IMR-90 (cell line): ENCODE data around the gene FAM180A. TPM values are rescaled to one million over a fixed set of nuclear protein-coding genes. Genes with fewer than 3 reads are reported as not detected.

Experiments used
- ATAC-seq: fragments of 200-7000 bp; cut with Tn5 transposase; 2 replicates; pipeline ENCODE4 v1.9.1; 2020; ENCODE audit warnings: low read depth, mild to moderate bottlenecking, moderate library complexity
- BruUV-seq: library from RNA; stranded (reverse); fragments of 400-500 nt; replicated peaks from 2 replicates; lab custom pipeline; 2021; lab: Mats Ljungman, UMichigan
- CTCF ChIA-PET: fragments of 300-600 bp; formaldehyde crosslinking; extraction: SDS; loops from one replicate; lab custom pipeline; 2021; ENCODE audit warnings: antibody characterized with exemption; lab: Yijun Ruan, JAX
- POLR2A ChIA-PET: fragments of 300-600 bp; sonication (Branson Sonifier 250); formaldehyde crosslinking; loops from one replicate; lab custom pipeline; 2022; ENCODE audit warnings: antibody characterized with exemption; ENCODE audit not compliant: unreplicated experiment; lab: Charles Lee
- DNase-seq: peaks from one replicate; pipeline ENCODE4 v3.0.0; 2013
- H2AFZ ChIP-seq: replicated peaks from 2 replicates; pipeline ENCODE3; 2013; ENCODE audit warnings: low read length, mild to moderate bottlenecking; ENCODE audit not compliant: poor library complexity
- H2AK5ac ChIP-seq: 2 replicates; pipeline ENCODE4 v1.6.1; 2013; ENCODE audit warnings: low read depth, low read length, inconsistent platforms
- H2AK9ac ChIP-seq: replicated peaks from 2 replicates; pipeline ENCODE3; 2013; ENCODE audit warnings: mild to moderate bottlenecking, low read depth, low read length, moderate library complexity; ENCODE audit not compliant: poor library complexity
- H2BK120ac ChIP-seq: 2 replicates; pipeline ENCODE4 v1.6.1; 2013; ENCODE audit warnings: low read depth, low read length, inconsistent platforms
- H2BK15ac ChIP-seq: 3 replicates; pipeline ENCODE4 v1.6.1; 2013; ENCODE audit warnings: low read depth, low read length, inconsistent platforms
- H2BK20ac ChIP-seq: 2 replicates; pipeline ENCODE4 v1.6.1; 2013; ENCODE audit warnings: low read depth, mild to moderate bottlenecking, inconsistent platforms, low read length, moderate library complexity
- H2BK5ac ChIP-seq: 2 replicates; pipeline ENCODE4 v1.6.1; 2013; ENCODE audit warnings: mild to moderate bottlenecking, low read depth, low read length, inconsistent platforms; ENCODE audit not compliant: poor library complexity, severe bottlenecking
- H3K14ac ChIP-seq: replicated peaks from 2 replicates; pipeline ENCODE4 v1.6.1; 2013; ENCODE audit warnings: low read depth, low read length, inconsistent platforms
- H3K18ac ChIP-seq: 2 replicates; pipeline ENCODE4 v1.6.1; 2013; ENCODE audit warnings: low read depth, low read length, control low read depth
- H3K23ac ChIP-seq: 2 replicates; pipeline ENCODE4 v1.6.1; 2013; ENCODE audit warnings: low read depth, low read length, inconsistent platforms
- H3K27ac ChIP-seq: 2 replicates; pipeline ENCODE4 v1.5.1; 2013; ENCODE audit warnings: mild to moderate bottlenecking, control low read depth, low read length; ENCODE audit not compliant: insufficient read depth
- H3K27me3 ChIP-seq: 2 replicates; pipeline ENCODE4 v1.6.1; 2013; ENCODE audit warnings: low read length; ENCODE audit not compliant: control insufficient read depth, insufficient read depth
- H3K36me3 ChIP-seq: 2 replicates; pipeline ENCODE4 v1.6.1; 2013; ENCODE audit warnings: low read length, mixed read lengths; ENCODE audit not compliant: control insufficient read depth, insufficient read depth
- H3K4ac ChIP-seq: 2 replicates; pipeline ENCODE4 v1.6.1; 2013; ENCODE audit warnings: low read depth, low read length, inconsistent platforms
- H3K4me1 ChIP-seq: 2 replicates; pipeline ENCODE4 v1.6.1; 2013; ENCODE audit warnings: low read length, mixed read lengths; ENCODE audit not compliant: control insufficient read depth, insufficient read depth
- H3K4me2 ChIP-seq: 2 replicates; pipeline ENCODE4 v1.6.1; 2013; ENCODE audit warnings: low read depth, mild to moderate bottlenecking, control low read depth, low read length, moderate library complexity
- H3K4me3 ChIP-seq: 2 replicates; pipeline ENCODE4 v1.5.1; 2013; ENCODE audit warnings: low read depth, mild to moderate bottlenecking, control low read depth, low read length, moderate library complexity; ENCODE audit not compliant: insufficient read depth
- H3K56ac ChIP-seq: 2 replicates; pipeline ENCODE4 v1.6.1; 2013; ENCODE audit warnings: low read length, inconsistent platforms; ENCODE audit not compliant: insufficient read depth; ENCODE audit errors: extremely low read depth
- H3K79me1 ChIP-seq, 2 experiments: 2 replicates each; pipeline ENCODE4 v1.6.1; 2013; ENCODE audit warnings: low read length in 2 of 2, inconsistent platforms in 1 of 2, low read depth in 1 of 2
- H3K9ac ChIP-seq: 2 replicates; pipeline ENCODE4 v1.6.1; 2013; ENCODE audit warnings: low read depth, low read length, control low read depth
- H3K9me1 ChIP-seq: 2 replicates; pipeline ENCODE4 v1.6.1; 2013; ENCODE audit warnings: low read length, inconsistent platforms; ENCODE audit not compliant: insufficient read depth
- H3K9me3 ChIP-seq: 2 replicates; pipeline ENCODE4 v1.6.1; 2013; ENCODE audit warnings: low read length; ENCODE audit not compliant: control insufficient read depth, insufficient read depth
- H4K20me1 ChIP-seq: 2 replicates; pipeline ENCODE4 v1.6.1; 2013; ENCODE audit warnings: low read length, inconsistent platforms; ENCODE audit not compliant: insufficient read depth
- H4K5ac ChIP-seq: 2 replicates; pipeline ENCODE4 v1.6.1; 2013; ENCODE audit warnings: mild to moderate bottlenecking, low read depth, low read length, control low read depth
- H4K8ac ChIP-seq, 2 experiments: 2 replicates each; pipeline ENCODE4 v1.6.1; 2013; ENCODE audit warnings: low read depth in 2 of 2, low read length in 2 of 2, control low read depth in 1 of 2, inconsistent platforms in 1 of 2
- H4K91ac ChIP-seq: 2 replicates; pipeline ENCODE4 v1.6.1; 2013; ENCODE audit warnings: low read depth, low read length, inconsistent platforms; ENCODE audit not compliant: insufficient read depth
- BHLHE40 ChIP-seq: fragments of 150-350 bp; IDR thresholded peaks from 2 replicates; pipeline ENCODE4 v1.6.1; 2016; ENCODE audit warnings: mild to moderate bottlenecking, low read depth, low read length
- FOS ChIP-seq: fragments of 150-350 bp; IDR thresholded peaks from 2 replicates; pipeline ENCODE4 v1.6.1; 2016; ENCODE audit warnings: low read depth, low read length
- MAFK ChIP-seq: IDR thresholded peaks from 2 replicates; pipeline ENCODE4 v1.6.1; 2012; ENCODE audit warnings: low read depth, low read length, improper control_type of control experiment
- MAZ ChIP-seq: IDR thresholded peaks from 2 replicates; pipeline ENCODE4 v1.6.1; 2012; ENCODE audit warnings: low read depth, mild to moderate bottlenecking, low read length, improper control_type of control experiment, moderate library complexity, borderline replicate concordance
- NFE2L2 ChIP-seq: fragments of 150-350 bp; IDR thresholded peaks from 2 replicates; pipeline ENCODE4 v1.6.1; 2016; ENCODE audit warnings: low read depth, mild to moderate bottlenecking, low read length
- POLR2A ChIP-seq: IDR thresholded peaks from 2 replicates; pipeline ENCODE4 v1.6.1; 2012; ENCODE audit warnings: mild to moderate bottlenecking, low read depth, low read length
- RAD21 ChIP-seq: IDR thresholded peaks from 2 replicates; pipeline ENCODE4 v1.6.1; 2012; ENCODE audit warnings: low read length, improper control_type of control experiment
- RCOR1 ChIP-seq: IDR thresholded peaks from 2 replicates; pipeline ENCODE4 v1.6.1; 2012; ENCODE audit warnings: mild to moderate bottlenecking, low read length, improper control_type of control experiment; ENCODE audit not compliant: insufficient replicate concordance
- RFX5 ChIP-seq: IDR thresholded peaks from 2 replicates; pipeline ENCODE4 v1.8.0; 2012; ENCODE audit warnings: low read depth, mild to moderate bottlenecking, low read length, moderate library complexity
- SMC3 ChIP-seq: fragments of 150-350 bp; IDR thresholded peaks from 2 replicates; pipeline ENCODE4 v1.6.1; 2016; ENCODE audit warnings: low read depth, mild to moderate bottlenecking, antibody characterized with exemption, low read length, moderate library complexity
- WGBS, 2 experiments: methylation state at CpG; one replicate each; pipeline versions ENCODE4 v1.1.5 to v1.1.7; 2013; ENCODE audit warnings: missing lambda C conversion rate in 2 of 2; ENCODE audit not compliant: insufficient read length in 1 of 2; ENCODE audit errors: extremely low coverage in 2 of 2; 5-methylcytosine and 5-hydroxymethylcytosine counted together
- dilution Hi-C: fragments of 300-500 bp; cut with HindIII; formaldehyde crosslinking; loops from one replicate; pipeline ENCODE4 v1.14.3; 2018; ENCODE audit warnings: low sequenced_read_pairs; ENCODE audit not compliant: unreplicated experiment
- in situ Hi-C: fragments of 300-500 bp; cut with MboI; formaldehyde crosslinking; loops from 3 replicates; pipeline ENCODE4 v1.14.3; 2019; ENCODE audit warnings: low sequenced_read_pairs, inconsistent platforms, mixed read lengths
- intact Hi-C: fragments of 100-400 bp; cut with micrococcal nuclease; formaldehyde crosslinking; loops from 2 replicates; pipeline ENCODE4 v1.10.0; 2022
- polyA plus RNA-seq, 3 experiments: library from polyadenylated mRNA; depleted of rRNA; stranded (reverse); fragments of >200 nt; gene quantifications; 2 replicates each; pipeline ENCODE4 v1.2.3, GENCODE V29; 2012; ENCODE audit warnings: low replicate concordance in 1 of 3
- total RNA-seq: library from RNA; depleted of rRNA; stranded (reverse); fragments of >200 nt; gene quantifications from 2 replicates; pipeline ENCODE4 v1.2.3, GENCODE V29; 2012
- TF ChIP-seq, protein P1 (sequence below): conservative IDR thresholded peaks from 2 replicates; pipeline ENCODE4 v1.5.1; 2012; ENCODE audit warnings: mild to moderate bottlenecking, low read depth, low read length, improper control_type of control experiment
- TF ChIP-seq, protein P2 (sequence below): fragments of 150-350 bp; IDR thresholded peaks from 2 replicates; pipeline ENCODE4 v1.6.1; 2016; ENCODE audit warnings: low read depth, mild to moderate bottlenecking, low read length, moderate library complexity, borderline replicate concordance

Gene FAM180A
- total and polyA plus RNA-seq, 2 of the 4 experiments (the other 2 are of a cell fraction): 1.3 to 2.0 TPM

DNA sequence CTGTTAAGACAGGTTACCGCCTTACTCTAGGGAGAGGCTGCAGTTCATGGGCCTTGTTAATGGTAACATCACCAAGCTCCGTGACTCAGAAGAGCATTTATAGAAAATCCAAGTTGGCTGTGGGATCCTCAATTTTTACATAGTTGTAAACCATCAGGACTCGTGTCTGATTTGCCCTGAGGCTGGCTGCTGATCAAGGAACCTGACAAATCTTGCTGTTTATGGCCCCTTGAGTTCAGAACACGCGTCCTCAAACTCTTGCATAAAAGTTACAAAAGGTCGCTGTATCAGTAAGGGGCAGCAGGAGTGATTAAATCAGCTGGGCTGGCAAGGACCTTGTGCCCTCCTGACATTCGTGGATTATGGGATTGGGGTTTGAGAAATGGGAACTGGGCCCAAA, 25.2 kb downstream of the FAM180A start:
- Histone ChIP-seq H2BK5ac (no peak overlapping the region), H2BK120ac (no peak overlapping the region), H3K27me3 (no peaks in the 10 kb centered on the region; the same call in 1 of the 2 replicates), H3K9me1 (no peaks in the 10 kb centered on the region), H3K9ac (no peak overlapping the region), H3K4me2 (no peak overlapping the region), H3K4me1 (no peaks in the 10 kb centered on the region), H3K23ac (no peak overlapping the region), H2AFZ (no peak overlapping the region), H4K5ac (no peak overlapping the region), H4K91ac (no peak overlapping the region), H3K79me1 (no peaks in the 10 kb centered on the region), H3K18ac (no peak overlapping the region), H4K8ac (no peak overlapping the region), H2AK9ac (no peak overlapping the region), H3K9me3 (no peaks in the 10 kb centered on the region), H3K4me3 (no peak overlapping the region), H3K14ac (no peak overlapping the region), H3K36me3 (no peaks in the 10 kb centered on the region), H2AK5ac (no peak overlapping the region), H3K56ac (no peak overlapping the region), H4K20me1 (no peaks in the 10 kb centered on the region), H2BK15ac (no peak overlapping the region), H3K27ac (no peak overlapping the region), H3K4ac (no peak overlapping the region), H2BK20ac (no peak overlapping the region)
- BruUV-seq: no TSS peak
- DNase-seq: no peak
- 100% methylated on average over 1 of the region's 7 CpGs; no CpG with 5 or more reads in 1 of the 2 experiments for WGBS, 2 experiments
- ATAC-seq: no peak
- TF ChIP-seq RCOR1 (no peak), RFX5 (no peak), RAD21 (no peak), MAZ (no peak), NFE2L2 (no peak), FOS (no peak), MAFK (no peak), POLR2A (no peak), BHLHE40 (no peak), SMC3 (no peak)
- TF ChIP-seq, protein P1, sequence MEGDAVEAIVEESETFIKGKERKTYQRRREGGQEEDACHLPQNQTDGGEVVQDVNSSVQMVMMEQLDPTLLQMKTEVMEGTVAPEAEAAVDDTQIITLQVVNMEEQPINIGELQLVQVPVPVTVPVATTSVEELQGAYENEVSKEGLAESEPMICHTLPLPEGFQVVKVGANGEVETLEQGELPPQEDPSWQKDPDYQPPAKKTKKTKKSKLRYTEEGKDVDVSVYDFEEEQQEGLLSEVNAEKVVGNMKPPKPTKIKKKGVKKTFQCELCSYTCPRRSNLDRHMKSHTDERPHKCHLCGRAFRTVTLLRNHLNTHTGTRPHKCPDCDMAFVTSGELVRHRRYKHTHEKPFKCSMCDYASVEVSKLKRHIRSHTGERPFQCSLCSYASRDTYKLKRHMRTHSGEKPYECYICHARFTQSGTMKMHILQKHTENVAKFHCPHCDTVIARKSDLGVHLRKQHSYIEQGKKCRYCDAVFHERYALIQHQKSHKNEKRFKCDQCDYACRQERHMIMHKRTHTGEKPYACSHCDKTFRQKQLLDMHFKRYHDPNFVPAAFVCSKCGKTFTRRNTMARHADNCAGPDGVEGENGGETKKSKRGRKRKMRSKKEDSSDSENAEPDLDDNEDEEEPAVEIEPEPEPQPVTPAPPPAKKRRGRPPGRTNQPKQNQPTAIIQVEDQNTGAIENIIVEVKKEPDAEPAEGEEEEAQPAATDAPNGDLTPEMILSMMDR: no peak
- TF ChIP-seq, protein P2, sequence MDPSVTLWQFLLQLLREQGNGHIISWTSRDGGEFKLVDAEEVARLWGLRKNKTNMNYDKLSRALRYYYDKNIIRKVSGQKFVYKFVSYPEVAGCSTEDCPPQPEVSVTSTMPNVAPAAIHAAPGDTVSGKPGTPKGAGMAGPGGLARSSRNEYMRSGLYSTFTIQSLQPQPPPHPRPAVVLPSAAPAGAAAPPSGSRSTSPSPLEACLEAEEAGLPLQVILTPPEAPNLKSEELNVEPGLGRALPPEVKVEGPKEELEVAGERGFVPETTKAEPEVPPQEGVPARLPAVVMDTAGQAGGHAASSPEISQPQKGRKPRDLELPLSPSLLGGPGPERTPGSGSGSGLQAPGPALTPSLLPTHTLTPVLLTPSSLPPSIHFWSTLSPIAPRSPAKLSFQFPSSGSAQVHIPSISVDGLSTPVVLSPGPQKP: no peak
- CTCF ChIA-PET: interaction anchor here (0.5 kb wide), 1 partner anchor 26 kb away, joined by 5 read pairs; no protein-coding TSS in a partner anchor
- intact Hi-C loops (no loop called here), in situ Hi-C loops (no loop called here), dilution Hi-C loops (no loop called here)
- POLR2A ChIA-PET: no interaction called here
